ENCODE data around the gene CTXN3. TPM values are rescaled to one million over a fixed set of nuclear protein-coding genes. Genes with fewer than 3 reads are reported as not detected.

CTXN3 gene
- total and polyA plus RNA-seq, 2 donors: 0.30 TPM; not detected in 1

GRCh38 chr5:127702926-127703561 is 54.2 kb downstream of the CTXN3 start, which contains the start of gene CCDC192:
CCDC192 (plus strand) TSS chr5:127703391; CDS start chr5:127703446, 55 bp downstream.
- Histone ChIP-seq H3K27me3 (ENCODE audit: control insufficient read depth in 2 of 2, insufficient read depth in 1 of 2, low read length in 1 of 2) (no peaks in the 10 kb centered on the region), H3K27ac (ENCODE audit: low read depth in 1 of 2, low read length in 1 of 2) (no peak within 1 kb of the TSS), H3K4me3 (ENCODE audit: low read length in 2 of 2) (no peak within 1 kb of the TSS), H3K36me3 (ENCODE audit: control insufficient read depth in 2 of 2, insufficient read depth in 2 of 2, low read length in 1 of 2) (no peaks in the 10 kb centered on the region), H3K4me1 (ENCODE audit: control insufficient read depth in 2 of 2, insufficient read depth in 2 of 2, low read length in 2 of 2) (no peaks in the 10 kb centered on the region), H3K9me3 (ENCODE audit: control insufficient read depth in 2 of 2, insufficient read depth in 1 of 2, low read length in 1 of 2) (no peaks in the 10 kb centered on the region)
- DNase-seq (ENCODE audit: low read depth in 6 of 9, low spot score in 9 of 9): no peak
- 95% methylated on average over 5 of the region's 5 CpGs for WGBS

DNA sequence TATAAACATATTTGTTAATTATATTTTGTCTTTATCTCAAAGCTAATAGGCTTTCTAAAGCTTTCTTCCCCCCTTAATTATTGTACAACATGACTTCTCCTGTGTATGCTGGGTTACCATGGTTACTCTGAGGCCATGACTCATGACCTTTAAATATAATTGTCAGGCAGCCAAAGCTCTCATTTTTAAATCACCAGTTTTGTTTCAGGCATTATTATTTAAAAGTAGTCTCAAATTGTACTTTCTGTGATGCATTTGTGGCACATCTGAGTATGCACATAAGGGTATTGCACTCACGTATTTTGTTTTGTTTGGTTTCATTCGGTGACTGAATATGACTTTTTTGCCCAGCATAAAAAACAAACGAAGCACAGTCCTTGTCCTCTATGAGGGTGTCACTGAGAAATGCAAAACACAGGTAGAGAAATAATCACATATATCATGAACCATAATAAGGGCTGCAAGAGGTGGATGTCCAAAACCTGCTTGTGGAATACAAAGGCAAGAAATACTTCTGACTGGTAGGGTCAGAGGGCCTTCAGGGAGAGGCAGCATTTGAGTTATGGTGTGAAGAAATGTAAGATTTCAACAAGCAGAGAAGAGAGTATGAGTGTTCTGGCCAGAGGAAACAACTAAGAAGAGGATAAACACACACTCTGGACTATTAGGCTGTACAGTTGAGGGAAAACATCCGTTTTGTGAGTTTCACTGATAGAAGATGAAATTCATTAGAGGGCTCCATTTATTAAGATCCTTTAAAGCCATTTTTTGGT is 56.4 kb downstream of the CTXN3 start:
- DNase-seq (ENCODE audit: low read depth in 6 of 9, low spot score in 9 of 9): no peak
- Histone ChIP-seq H3K27me3 (ENCODE audit: control insufficient read depth in 2 of 2, insufficient read depth in 1 of 2, low read length in 1 of 2) (no peaks in the 10 kb centered on the region), H3K4me1 (ENCODE audit: control insufficient read depth in 2 of 2, insufficient read depth in 2 of 2, low read length in 2 of 2) (no peaks in the 10 kb centered on the region), H3K9me3 (ENCODE audit: control insufficient read depth in 2 of 2, insufficient read depth in 1 of 2, low read length in 1 of 2) (no peaks in the 10 kb centered on the region), H3K4me3 (ENCODE audit: low read length in 2 of 2) (no peak overlapping the region), H3K36me3 (ENCODE audit: control insufficient read depth in 2 of 2, insufficient read depth in 2 of 2, low read length in 1 of 2) (no peaks in the 10 kb centered on the region), H3K27ac (ENCODE audit: low read depth in 1 of 2, low read length in 1 of 2) (no peak overlapping the region)
- 92% methylated on average over 4 of the region's 4 CpGs for WGBS

DNA sequence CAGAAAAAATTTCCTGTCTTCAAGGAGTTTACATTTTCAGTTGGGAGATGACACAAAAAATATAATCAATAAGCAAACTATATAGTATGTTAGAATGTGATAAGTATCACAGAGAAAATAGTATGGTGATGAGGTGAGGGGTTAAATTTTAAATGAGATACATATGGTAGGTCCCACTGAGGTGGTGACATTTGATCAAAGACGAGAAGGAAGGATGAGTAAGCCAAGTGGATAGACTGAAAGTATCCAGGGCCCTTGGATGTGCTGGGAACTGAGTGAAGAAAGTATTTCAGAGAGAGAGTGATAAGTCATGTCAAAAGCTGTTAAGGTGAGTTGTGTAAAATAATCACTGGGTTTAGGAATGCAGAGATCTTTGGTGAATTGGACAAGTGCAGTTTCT is 57.8 kb downstream of the CTXN3 start:
- Histone ChIP-seq H3K4me3 (ENCODE audit: low read length in 2 of 2) (no peak overlapping the region), H3K27ac (ENCODE audit: low read depth in 1 of 2, low read length in 1 of 2) (no peak overlapping the region), H3K27me3 (ENCODE audit: control insufficient read depth in 2 of 2, insufficient read depth in 1 of 2, low read length in 1 of 2) (no peaks in the 10 kb centered on the region), H3K4me1 (ENCODE audit: control insufficient read depth in 2 of 2, insufficient read depth in 2 of 2, low read length in 2 of 2) (no peaks in the 10 kb centered on the region), H3K36me3 (ENCODE audit: control insufficient read depth in 2 of 2, insufficient read depth in 2 of 2, low read length in 1 of 2) (no peaks in the 10 kb centered on the region), H3K9me3 (ENCODE audit: control insufficient read depth in 2 of 2, insufficient read depth in 1 of 2, low read length in 1 of 2) (no peaks in the 10 kb centered on the region)
- WGBS: 92% methylated on average over 1 of the region's 1 CpG
- DNase-seq (ENCODE audit: low read depth in 6 of 9, low spot score in 9 of 9): no peak

- Histone ChIP-seq H3K27ac (ENCODE audit: low read depth in 1 of 2, low read length in 1 of 2) (no peak overlapping the region), H3K9me3 (ENCODE audit: control insufficient read depth in 2 of 2, insufficient read depth in 1 of 2, low read length in 1 of 2) (no peaks in the 10 kb centered on the region), H3K27me3 (ENCODE audit: control insufficient read depth in 2 of 2, insufficient read depth in 1 of 2, low read length in 1 of 2) (no peaks in the 10 kb centered on the region), H3K4me3 (ENCODE audit: low read length in 2 of 2) (no peak overlapping the region), H3K4me1 (ENCODE audit: control insufficient read depth in 2 of 2, insufficient read depth in 2 of 2, low read length in 2 of 2) (no peaks in the 10 kb centered on the region), H3K36me3 (ENCODE audit: control insufficient read depth in 2 of 2, insufficient read depth in 2 of 2, low read length in 1 of 2) (no peaks in the 10 kb centered on the region)
- WGBS: 93% methylated on average over 3 of the region's 3 CpGs
- DNase-seq (ENCODE audit: low read depth in 6 of 9, low spot score in 9 of 9): no peak
Measured at GRCh38 chr5:127707209-127707608, 58.3 kb downstream of the CTXN3 start.

Other genes with a start within 250 kb of the CTXN3 start
- 23.2 TPM for gene PRRC1, start 131.4 kb upstream of the CTXN3 start, total RNA-seq
- gene PRRC1, start 131.4 kb upstream of the CTXN3 start, polyA plus RNA-seq: 27.5 TPM
- gene CCDC192, start 54.3 kb downstream of the CTXN3 start, total RNA-seq: 0.09 TPM
- 0.11 TPM for gene CCDC192, start 54.3 kb downstream of the CTXN3 start, polyA plus RNA-seq